GM12878 (cell line): ENCODE data around the gene BBS10. TPM values are rescaled to one million over a fixed set of nuclear protein-coding genes. Genes with fewer than 3 reads are reported as not detected.

Experiments
- ATAC-seq: fragments of 200-7000 bp; cut with Tn5 transposase; 3 replicates; pipeline ENCODE4 v1.9.1; 2020; ENCODE audit warnings: mild to moderate bottlenecking, moderate library complexity
- BruUV-seq: library from RNA; stranded (reverse); fragments of 400-500 nt; replicated peaks from 2 replicates; lab custom pipeline; 2021; lab: Mats Ljungman, UMichigan
- CTCF ChIA-PET: fragments of 300-600 bp; sonication (Branson Sonifier 250); formaldehyde crosslinking; extraction: SDS; loops from one replicate; lab custom pipeline; 2021; ENCODE audit warnings: inconsistent platforms; lab: Yijun Ruan, JAX
- POLR2A ChIA-PET: fragments of 350-600 bp; formaldehyde crosslinking; extraction: SDS; loops from one replicate; lab custom pipeline; 2021; ENCODE audit warnings: inconsistent platforms; lab: Charles Lee
- RAD21 ChIA-PET: fragments of 300-600 bp; sonication (Branson Sonifier 250); formaldehyde crosslinking; loops from one replicate; lab custom pipeline; 2023; ENCODE audit warnings: antibody characterized with exemption; ENCODE audit not compliant: unreplicated experiment; lab: Charles Lee
- SMC1A ChIA-PET: fragments of 300-600 bp; sonication (Branson Sonifier 250); formaldehyde crosslinking; loops from one replicate; lab custom pipeline; 2023; ENCODE audit not compliant: unreplicated experiment, uncharacterized antibody; lab: Charles Lee
- DNase-seq: peaks from one replicate; pipeline ENCODE4 v3.0.0-alpha.2; 2011; ENCODE audit warnings: low read depth, low spot score
- FAIRE-seq: peaks from 3 replicates; lab custom pipeline; 2011; peaks lifted over from hg19 to GRCh38; lab: Jason Lieb, UNC
- H2AFZ ChIP-seq: 2 replicates; pipeline ENCODE4 v1.6.0; 2011; ENCODE audit warnings: low read depth, low read length, control low read depth; ENCODE audit not compliant: control insufficient read depth
- H3K27ac ChIP-seq: 2 replicates; pipeline ENCODE4 v1.5.1; 2011; ENCODE audit warnings: control low read depth; ENCODE audit not compliant: control insufficient read depth, insufficient read depth
- H3K27me3 ChIP-seq, 2 experiments: replicated peaks in 1 of 2; 2 replicates each; pipeline versions ENCODE4 v1.6.0 to v1.6.1; 2011; ENCODE audit warnings: low read length in 1 of 2; ENCODE audit not compliant: control insufficient read depth in 2 of 2, insufficient read depth in 2 of 2
- H3K36me3 ChIP-seq, 2 experiments: 2 replicates each; pipeline ENCODE4 v1.5.1; 2011; ENCODE audit warnings: low read length in 1 of 2; ENCODE audit not compliant: control insufficient read depth in 2 of 2, insufficient read depth in 2 of 2
- H3K4me1 ChIP-seq: 2 replicates; pipeline ENCODE4 v1.6.1; 2011; ENCODE audit warnings: mild to moderate bottlenecking, low read length, moderate library complexity, mixed read lengths; ENCODE audit not compliant: control insufficient read depth, insufficient read depth
- H3K4me2 ChIP-seq: 2 replicates; pipeline ENCODE4 v1.6.0; 2011; ENCODE audit warnings: control low read depth; ENCODE audit not compliant: control insufficient read depth, insufficient read depth
- H3K4me3 ChIP-seq: fragments of 200-600 bp; sonication (generic); 2 replicates; pipeline ENCODE4 v1.5.1; 2016
- H3K79me2 ChIP-seq: 2 replicates; pipeline ENCODE4 v1.6.0; 2011; ENCODE audit warnings: low read length; ENCODE audit not compliant: control insufficient read depth, insufficient read depth
- H3K9ac ChIP-seq: 2 replicates; pipeline ENCODE4 v1.8.0; 2011; ENCODE audit warnings: low read length, control low read depth, mixed read lengths; ENCODE audit not compliant: control insufficient read depth, insufficient read depth
- H3K9me3 ChIP-seq: replicated peaks from 3 replicates; pipeline ENCODE4 v1.5.1; 2011; ENCODE audit warnings: mild to moderate bottlenecking, low read length; ENCODE audit not compliant: control insufficient read depth, insufficient read depth
- H4K20me1 ChIP-seq: 2 replicates; pipeline ENCODE4 v1.6.0; 2011; ENCODE audit not compliant: control insufficient read depth, insufficient read depth
- ASH2L ChIP-seq: fragments of 300-600, 200-600 bp; sonication (generic); IDR thresholded peaks from 2 replicates; pipeline ENCODE4 v1.6.1; 2017; ENCODE audit warnings: low read depth, mild to moderate bottlenecking, borderline replicate concordance
- ELK1 ChIP-seq: IDR thresholded peaks from 2 replicates; pipeline ENCODE4 v1.6.1; 2012; ENCODE audit warnings: low read depth, low read length, improper control_type of control experiment
- HDAC2 ChIP-seq: fragments of 200-600 bp; sonication (generic); IDR thresholded peaks from 2 replicates; pipeline ENCODE4 v1.6.1; 2017
- MXI1 ChIP-seq: fragments of 150-350 bp; IDR thresholded peaks from 2 replicates; pipeline ENCODE4 v1.6.1; 2011; ENCODE audit warnings: low read depth, mild to moderate bottlenecking, inconsistent platforms, low read length, improper control_type of control experiment
- NFXL1 ChIP-seq: fragments of 450-650 bp; IDR thresholded peaks from 2 replicates; pipeline ENCODE4 v1.6.1; 2017; ENCODE audit warnings: antibody characterized with exemption, mild to moderate bottlenecking, borderline replicate concordance
- NFYA ChIP-seq: IDR thresholded peaks from 2 replicates; pipeline ENCODE4 v1.6.1; 2011; ENCODE audit warnings: low read depth, mild to moderate bottlenecking, low read length, improper control_type of control experiment, borderline replicate concordance
- PAX5 ChIP-seq: IDR thresholded peaks from 2 replicates; pipeline ENCODE4 v1.6.1; 2011; ENCODE audit warnings: low read depth, low read length, borderline replicate concordance
- POLR2A ChIP-seq: IDR thresholded peaks from 2 replicates; pipeline ENCODE4 v1.6.1; 2011; ENCODE audit warnings: low read depth, mild to moderate bottlenecking, low read length
- RELA ChIP-seq: fragments of 450-650 bp; IDR thresholded peaks from 2 replicates; pipeline ENCODE4 v1.8.0; 2014; ENCODE audit warnings: borderline replicate concordance; ENCODE audit not compliant: partially characterized antibody
- RUNX3 ChIP-seq: IDR thresholded peaks from 2 replicates; pipeline ENCODE4 v1.6.1; 2012; ENCODE audit warnings: low read length, inconsistent platforms
- SPI1 ChIP-seq: IDR thresholded peaks from 2 replicates; pipeline ENCODE4 v1.6.1; 2011; ENCODE audit warnings: low read depth, mild to moderate bottlenecking, low read length, moderate library complexity, borderline replicate concordance; ENCODE audit not compliant: insufficient read depth
- SREBF2 ChIP-seq: IDR thresholded peaks from 2 replicates; pipeline ENCODE4 v1.6.1; 2012; ENCODE audit warnings: mild to moderate bottlenecking, low read length
- YY1 ChIP-seq: IDR thresholded peaks from 2 replicates; pipeline ENCODE4 v1.6.1; 2011; ENCODE audit warnings: low read depth, mild to moderate bottlenecking, low read length
- ZNF592 ChIP-seq: fragments of 450-650 bp; IDR thresholded peaks from 2 replicates; pipeline ENCODE4 v1.6.1; 2017; ENCODE audit warnings: mild to moderate bottlenecking, moderate library complexity
- WGBS: methylation state at CpG from one replicate; pipeline ENCODE4 v1.1.6; 2016; ENCODE audit warnings: low lambda C conversion rate; ENCODE audit not compliant: insufficient replicate concordance, insufficient coverage; ENCODE audit errors: missing lambda C conversion rate; 5-methylcytosine and 5-hydroxymethylcytosine counted together
- in situ Hi-C: fragments of 300-500 bp; cut with MboI; formaldehyde crosslinking; loops from 9 replicates; pipeline ENCODE4 v1.14.3; 2018; ENCODE audit warnings: mixed read lengths
- intact Hi-C: fragments of 100-400 bp; cut with micrococcal nuclease; formaldehyde crosslinking; loops from one replicate; pipeline ENCODE4 v1.14.2; 2022; ENCODE audit not compliant: unreplicated experiment
- polyA plus RNA-seq, 11 experiments: library from polyadenylated mRNA; depleted of rRNA in 4 of 11; unstranded in 6 of 11; stranded (reverse) in 5 of 11; fragments of >200 nt; fragmentation: Nextera tagmentation in 4 of 11; fragmentation: Illumina TruSeq in 1 of 11; extraction: Ambion mirVana in 4 of 11; extraction: Trizol in 1 of 11; gene quantifications; 1 replicate in 1 of 11; 2 replicates in 10 of 11; pipeline versions ENCODE4 v1.2.1 to v1.2.3, GENCODE V29; 2011 to 2016; ENCODE audit warnings: inconsistent platforms in 2 of 11, missing spikeins in 2 of 11, low read depth in 1 of 11
- total RNA-seq, 4 experiments: library from RNA; depleted of rRNA in 3 of 4; stranded (reverse); fragments of >200 nt in 3 of 4; fragmentation: Illumina TruSeq in 1 of 4; extraction: Trizol in 1 of 4; gene quantifications; 2 replicates each; pipeline versions ENCODE4 v1.2.1 to v1.2.3, GENCODE V29; 2013 to 2021

The BBS10 gene
- total and polyA plus RNA-seq, 10 of the 15 experiments (the other 5 are each of a cell fraction or from before 2014, with no cell fraction given), result 1.2 to 9.8 (median 5.9) TPM

GRCh38 chr12:76307083-76307482 is 41.1 kb downstream of the BBS10 start:
- H2AFZ ChIP-seq, result no peak overlapping the region
- ChIA-PET RAD21 (no interaction called here), POLR2A (no interaction called here), CTCF (no interaction called here), SMC1A (no interaction called here)
- DNase-seq (no peak), FAIRE-seq (no peak), ATAC-seq (no peak)
- no peaks in the 10 kb centered on the region for H3K9me3 ChIP-seq
- BruUV-seq, result no TSS peak
- intact Hi-C loops, result no loop called here
- no peak overlapping the region for H3K27ac ChIP-seq
- H3K4me1 ChIP-seq, result no peaks in the 10 kb centered on the region
- H3K27me3 ChIP-seq, result no peaks in the 10 kb centered on the region
- H3K4me3 ChIP-seq, result no peak overlapping the region
- no peaks in the 10 kb centered on the region for H4K20me1 ChIP-seq
- no peaks in the 10 kb centered on the region for H3K79me2 ChIP-seq
- no peaks in the 10 kb centered on the region for H3K36me3 ChIP-seq
- 100% methylated on average over 1 of the region's 1 CpG for WGBS
- no peak for TF ChIP-seq ELK1
- TF ChIP-seq, all 136 proteins: peak for 0
- in situ Hi-C loops, result no loop called here
- Histone ChIP-seq H3K4me2 (no peak overlapping the region), H3K9ac (no peak overlapping the region)

- no peak for ATAC-seq
- RAD21 ChIA-PET, result no interaction called here
- SMC1A ChIA-PET, result no interaction called here
Observed at GRCh38 chr12:76303989-76304460, 44.2 kb downstream of the BBS10 start.

More at GRCh38 chr12:76303989-76304460, 44.2 kb downstream of the BBS10 start:
- WGBS, result 59% methylated on average over 6 of the region's 6 CpGs
- Histone ChIP-seq H3K4me3 (no peak overlapping the region), H4K20me1 (no peaks in the 10 kb centered on the region), H3K27ac (no peak overlapping the region), H3K9ac (no peak overlapping the region), H3K27me3 (no peaks in the 10 kb centered on the region), H3K79me2 (no peaks in the 10 kb centered on the region), H3K4me2 (no peak overlapping the region), H3K4me1 (no peaks in the 10 kb centered on the region), H3K36me3 (no peaks in the 10 kb centered on the region), H3K9me3 (no peaks in the 10 kb centered on the region), H2AFZ (no peak overlapping the region)
- ChIA-PET CTCF (no interaction called here), POLR2A (no interaction called here)
- TF ChIP-seq ZNF592, result no peak
- TF ChIP-seq NFYA, result no peak
- TF ChIP-seq HDAC2, result no peak
- TF ChIP-seq MXI1, result no peak
- TF ChIP-seq SPI1, result 0 out of 2 replicates have a peak, but pooled peaks have one; percentile 2
- TF ChIP-seq SREBF2, result no peak
- no peak for TF ChIP-seq NFXL1
- peak; percentile 17; the same call in 1 of the 2 replicates for TF ChIP-seq RUNX3
- no peak for TF ChIP-seq POLR2A
- no peak for TF ChIP-seq RELA
- TF ChIP-seq ASH2L, result no peak
- TF ChIP-seq PAX5, result no peak
- no peak for TF ChIP-seq YY1
- no peak for FAIRE-seq
- intact Hi-C loops (no loop called here), in situ Hi-C loops (no loop called here)
- no peak for DNase-seq
- BruUV-seq, result no TSS peak
